H1 (cell line): Measurements from ENCODE around the gene IRF4. TPM values are rescaled to one million over a fixed set of nuclear protein-coding genes. Genes with fewer than 3 reads are reported as not detected.

Experiments
- CTCF ChIA-PET: fragments of 300-600 bp; sonication (Branson Sonifier 250); formaldehyde crosslinking; loops from one replicate; lab custom pipeline; 2021; ENCODE audit not compliant: partially characterized antibody; lab: Charles Lee
- POLR2A ChIA-PET: fragments of 300-600 bp; sonication (Branson Sonifier 250); formaldehyde crosslinking; loops from one replicate; lab custom pipeline; 2021; ENCODE audit warnings: inconsistent platforms; ENCODE audit not compliant: partially characterized antibody; lab: Charles Lee
- DNase-seq, 2 experiments: peaks; one replicate each; pipeline versions ENCODE4 v3.0.0 to v3.0.0-alpha.2; 2010 to 2022; ENCODE audit warnings: low spot score in 2 of 2, low read depth in 1 of 2, mixed read lengths in 1 of 2
- FAIRE-seq: peaks from 2 replicates; lab custom pipeline; 2011; peaks lifted over from hg19 to GRCh38; lab: Jason Lieb, UNC
- H2AFZ ChIP-seq: 2 replicates; pipeline ENCODE4 v1.8.1; 2012; ENCODE audit warnings: low read length, inconsistent platforms
- H2AK5ac ChIP-seq: 2 replicates; pipeline ENCODE4 v1.6.1; 2013; ENCODE audit warnings: low read depth, low read length
- H2BK120ac ChIP-seq: replicated peaks from 2 replicates; pipeline ENCODE3; 2013; ENCODE audit warnings: low read depth, low read length, inconsistent platforms
- H2BK12ac ChIP-seq: 2 replicates; pipeline ENCODE4 v1.6.1; 2013; ENCODE audit warnings: low read depth, low read length
- H2BK15ac ChIP-seq: 2 replicates; pipeline ENCODE4 v1.6.1; 2013; ENCODE audit warnings: low read length
- H2BK20ac ChIP-seq: 2 replicates; pipeline ENCODE4 v1.6.1; 2013; ENCODE audit warnings: low read length
- H2BK5ac ChIP-seq: 2 replicates; pipeline ENCODE4 v1.6.1; 2013; ENCODE audit warnings: low read depth, low read length
- H3K14ac ChIP-seq: 2 replicates; pipeline ENCODE4 v1.6.1; 2013; ENCODE audit warnings: inconsistent platforms; ENCODE audit not compliant: insufficient read length
- H3K18ac ChIP-seq: 2 replicates; pipeline ENCODE4 v1.6.1; 2013; ENCODE audit warnings: low read length; ENCODE audit errors: extremely low read depth
- H3K23ac ChIP-seq: 2 replicates; pipeline ENCODE4 v1.6.1; 2013; ENCODE audit warnings: inconsistent platforms; ENCODE audit not compliant: insufficient read length
- H3K23me2 ChIP-seq: 2 replicates; pipeline ENCODE4 v1.6.1; 2013; ENCODE audit warnings: low read depth, low read length
- H3K27ac ChIP-seq: 2 replicates; pipeline ENCODE4 v1.6.1; 2011; ENCODE audit warnings: low read depth, low read length, inconsistent platforms
- H3K27me3 ChIP-seq, 4 experiments: replicated peaks in 1 of 4; 1 replicate in 1 of 4; 2 replicates in 3 of 4; pipeline versions ENCODE4 v1.6.1 to v1.8.1; 2011 to 2013; ENCODE audit warnings: low read length in 3 of 4, mild to moderate bottlenecking in 3 of 4, inconsistent platforms in 2 of 4, mixed read lengths in 2 of 4, moderate library complexity in 1 of 4; ENCODE audit not compliant: control insufficient read depth in 3 of 4, insufficient read depth in 3 of 4; ENCODE audit errors: extremely low read depth in 1 of 4
- H3K36me3 ChIP-seq, 4 experiments: 2 replicates each; pipeline versions ENCODE4 v1.6.1 to v1.8.1; 2011 to 2013; ENCODE audit warnings: mild to moderate bottlenecking in 4 of 4, low read length in 3 of 4, moderate library complexity in 2 of 4, control low read depth in 1 of 4, inconsistent platforms in 1 of 4; ENCODE audit not compliant: insufficient read depth in 4 of 4, control insufficient read depth in 2 of 4
- H3K4ac ChIP-seq: replicated peaks from 2 replicates; pipeline ENCODE3; 2013; ENCODE audit warnings: low read length, low read depth, mixed read lengths, inconsistent platforms; ENCODE audit not compliant: insufficient read length
- H3K4me1 ChIP-seq, 4 experiments: replicated peaks in 1 of 4; 1 replicate in 1 of 4; 2 replicates in 3 of 4; pipeline versions ENCODE4 v1.6.1 to v1.8.1; 2011 to 2013; ENCODE audit warnings: low read length in 3 of 4, inconsistent platforms in 2 of 4, mixed read lengths in 1 of 4; ENCODE audit not compliant: insufficient read depth in 4 of 4, control insufficient read depth in 3 of 4
- H3K4me2 ChIP-seq, 2 experiments: 2 replicates each; pipeline versions ENCODE4 v1.6.1 to v1.8.1; 2011 to 2013; ENCODE audit warnings: low read depth in 2 of 2, low read length in 2 of 2, control low read depth in 1 of 2, inconsistent platforms in 1 of 2, mild to moderate bottlenecking in 1 of 2; ENCODE audit not compliant: insufficient read depth in 1 of 2
- H3K4me3 ChIP-seq, 4 experiments: fragments of 200-600, 300-600 bp in 1 of 4; sonication (generic), shearing (Covaris generic), sonication (Bioruptor Twin) in 1 of 4; 2 replicates each; pipeline versions ENCODE4 v1.5.1 to v1.8.1; 2011 to 2016; ENCODE audit warnings: low read length in 4 of 4, low read depth in 3 of 4, control low read depth in 2 of 4, inconsistent platforms in 2 of 4, mild to moderate bottlenecking in 2 of 4, mixed read lengths in 1 of 4, moderate library complexity in 1 of 4; ENCODE audit not compliant: insufficient read depth in 2 of 4; ENCODE audit errors: extremely low read depth in 1 of 4
- H3K56ac ChIP-seq: replicated peaks from 2 replicates; pipeline ENCODE3; 2013; ENCODE audit warnings: low read depth, mild to moderate bottlenecking, mixed read lengths, low read length, inconsistent platforms; ENCODE audit not compliant: insufficient read length
- H3K79me1 ChIP-seq: 2 replicates; pipeline ENCODE4 v1.6.1; 2013; ENCODE audit warnings: low read depth, low read length, control low read depth
- H3K79me2 ChIP-seq, 2 experiments: 2 replicates each; pipeline versions ENCODE4 v1.6.1 to v1.8.1; 2012 to 2013; ENCODE audit warnings: low read length in 2 of 2, mild to moderate bottlenecking in 2 of 2, inconsistent platforms in 1 of 2; ENCODE audit not compliant: insufficient read depth in 2 of 2, control insufficient read depth in 1 of 2
- H3K9ac ChIP-seq, 4 experiments: replicated peaks in 1 of 4; 1 replicate in 1 of 4; 2 replicates in 3 of 4; pipeline versions ENCODE4 v1.6.1 to v1.8.1; 2011 to 2013; ENCODE audit warnings: low read depth in 3 of 4, low read length in 3 of 4, control low read depth in 2 of 4, mild to moderate bottlenecking in 2 of 4, moderate library complexity in 2 of 4, inconsistent platforms in 1 of 4; ENCODE audit errors: extremely low read depth in 1 of 4
- H3K9me3 ChIP-seq, 2 experiments: 2 replicates each; pipeline versions ENCODE4 v1.6.1 to v1.8.1; 2012 to 2013; ENCODE audit warnings: mild to moderate bottlenecking in 2 of 2, moderate library complexity in 2 of 2, control low read depth in 1 of 2, inconsistent platforms in 1 of 2, low read depth in 1 of 2, low read length in 1 of 2, mixed read lengths in 1 of 2; ENCODE audit not compliant: insufficient read depth in 2 of 2
- H4K20me1 ChIP-seq, 2 experiments: replicated peaks in 1 of 2; 2 replicates each; pipeline versions ENCODE3 to v1.8.1; 2011 to 2013; ENCODE audit warnings: inconsistent platforms in 2 of 2, low read length in 2 of 2, mild to moderate bottlenecking in 1 of 2; ENCODE audit not compliant: insufficient read depth in 2 of 2, control insufficient read depth in 1 of 2
- H4K5ac ChIP-seq: 2 replicates; pipeline ENCODE4 v1.6.1; 2013; ENCODE audit warnings: low read length, low read depth, mixed read lengths, inconsistent platforms; ENCODE audit not compliant: insufficient read length
- H4K8ac ChIP-seq: 2 replicates; pipeline ENCODE4 v1.8.0; 2013; ENCODE audit warnings: mild to moderate bottlenecking, moderate library complexity, low read length, inconsistent platforms; ENCODE audit not compliant: insufficient read depth; ENCODE audit errors: extremely low read depth
- H4K91ac ChIP-seq: replicated peaks from 2 replicates; pipeline ENCODE3; 2013; ENCODE audit warnings: low read length, mixed read lengths, inconsistent platforms; ENCODE audit not compliant: insufficient read length
- HDAC2 ChIP-seq, 2 experiments: fragments of 300-600 bp in 1 of 2; sonication (generic) in 1 of 2; IDR thresholded peaks; 2 replicates each; pipeline ENCODE4 v1.6.1; 2011 to 2012; ENCODE audit warnings: low read depth in 2 of 2, low read length in 2 of 2, mild to moderate bottlenecking in 2 of 2, moderate library complexity in 2 of 2, borderline replicate concordance in 1 of 2, inconsistent platforms in 1 of 2
- KDM5A ChIP-seq: fragments of 200-600 bp; IDR thresholded peaks from 2 replicates; pipeline ENCODE4 v1.7.1; 2012; ENCODE audit warnings: mild to moderate bottlenecking, low read length, inconsistent platforms, mixed read lengths
- POLR2AphosphoS5 ChIP-seq: IDR thresholded peaks from 2 replicates; pipeline ENCODE4 v1.6.1; 2011; ENCODE audit warnings: low read depth, low read length
- RFX5 ChIP-seq: IDR thresholded peaks from 2 replicates; pipeline ENCODE4 v1.6.1; 2011; ENCODE audit warnings: low read depth, low read length, improper control_type of control experiment, borderline replicate concordance
- SAP30 ChIP-seq: fragments of 300-600 bp; sonication (generic); IDR thresholded peaks from 2 replicates; pipeline ENCODE4 v1.7.1; 2012; ENCODE audit warnings: low read length, moderate library complexity, mild to moderate bottlenecking, inconsistent platforms; ENCODE audit not compliant: insufficient read depth, insufficient replicate concordance
- WGBS, 2 experiments: shearing (Covaris generic) in 1 of 2; methylation state at CpG; one replicate each; pipeline versions ENCODE4 v1.1.6 to v1.1.7; 2013 to 2015; ENCODE audit warnings: low lambda C conversion rate in 2 of 2, mixed read lengths in 2 of 2, inconsistent platforms in 1 of 2, low coverage in 1 of 2, missing lambda C conversion rate in 1 of 2; ENCODE audit not compliant: insufficient replicate concordance in 2 of 2, insufficient coverage in 1 of 2, insufficient read length in 1 of 2; ENCODE audit errors: extremely low coverage in 1 of 2, missing lambda C conversion rate in 1 of 2; 5-methylcytosine and 5-hydroxymethylcytosine counted together
- polyA plus RNA-seq, 7 experiments: library from polyadenylated mRNA; depleted of rRNA in 3 of 7; stranded (reverse) in 5 of 7; unstranded in 2 of 7; fragments of >200 nt in 5 of 7; fragments of 200-250 nt in 2 of 7; gene quantifications; 1 replicate in 5 of 7; 2 replicates in 1 of 7; 4 replicates in 1 of 7; pipeline versions ENCODE4 v1.2.1 to v1.2.3, GENCODE V29; 2011 to 2013; ENCODE audit warnings: missing spikeins in 2 of 7, mixed read lengths in 2 of 7
- total RNA-seq: library from RNA; stranded (reverse); fragmentation: NEBNext Ultra II Directional; extraction: Animal tissue kit (Norgen Biotek cat#: 25700); gene quantifications from 2 replicates; pipeline ENCODE4 v1.2.1, GENCODE V29; 2021

Gene IRF4
- total and polyA plus RNA-seq, 2 of the 8 experiments (the other 6 are each of a cell fraction or from before 2014, with no cell fraction given) = 0.77 to 2.1 TPM

GRCh38 chr6:423055-423798 lies 31.7 kb downstream of the IRF4 start:
- Histone ChIP-seq H3K9ac (no peak overlapping the region), H3K23me2 (no peaks in the 10 kb centered on the region), H3K4me2 (no peak overlapping the region), H2BK12ac (no peak overlapping the region), H3K4me1 (no peaks in the 10 kb centered on the region), H3K36me3 (no peaks in the 10 kb centered on the region), H2BK15ac (no peak overlapping the region), H4K5ac (no peak overlapping the region), H3K4me3 (no peak overlapping the region), H2BK5ac (no peak overlapping the region), H2BK20ac (no peak overlapping the region), H3K4ac (no peak overlapping the region), H4K8ac (peak overlapping the region; percentile 35; the same call in 1 of the 2 replicates), H3K79me2 (no peaks in the 10 kb centered on the region), H3K23ac (no peak overlapping the region), H3K14ac (no peak overlapping the region), H3K27ac (no peak overlapping the region), H2BK120ac (no peak overlapping the region), H3K79me1 (no peaks in the 10 kb centered on the region), H2AFZ (no peak overlapping the region), H4K20me1 (no peaks in the 10 kb centered on the region), H3K27me3 (no peaks in the 10 kb centered on the region), H3K18ac (no peak overlapping the region), H2AK5ac (no peak overlapping the region), H3K9me3 (peaks cover 0 to 3% of the 10 kb centered on the region in 2 experiments; a peak in 1 of 4 replicates), H3K56ac (no peak overlapping the region), H4K91ac (no peak overlapping the region)
- FAIRE-seq (no peak), DNase-seq (no peak)
- 87% methylated on average over 9 of the region's 11 CpGs; no CpG with 5 or more reads in 1 of the 2 experiments for WGBS, 2 experiments
- TF ChIP-seq KDM5A (no peak), SAP30 (no peak), POLR2AphosphoS5 (no peak), RFX5 (no peak), HDAC2 (IDR thresholded peaks at IDR 0.05; ENCODE audit: borderline replicate concordance in 1 of 2, low read depth in 2 of 2, low read length in 2 of 2) (no peak)
- ChIA-PET POLR2A (no interaction called here), CTCF (interaction anchor here (1.6 kb wide), 1 partner anchor 14 kb away, joined by 5 read pairs; no protein-coding TSS in a partner anchor)
